Measurements from ENCODE around the gene MPPE1. TPM values are rescaled to one million over a fixed set of nuclear protein-coding genes. Genes with fewer than 3 reads are reported as not detected.

The MPPE1 gene
- total and polyA plus RNA-seq, 9 of the 15 experiments (the other 6 are each of a cell fraction or from before 2014, with no cell fraction given): 10.7 to 19.5 (median 13.3) TPM

DNA sequence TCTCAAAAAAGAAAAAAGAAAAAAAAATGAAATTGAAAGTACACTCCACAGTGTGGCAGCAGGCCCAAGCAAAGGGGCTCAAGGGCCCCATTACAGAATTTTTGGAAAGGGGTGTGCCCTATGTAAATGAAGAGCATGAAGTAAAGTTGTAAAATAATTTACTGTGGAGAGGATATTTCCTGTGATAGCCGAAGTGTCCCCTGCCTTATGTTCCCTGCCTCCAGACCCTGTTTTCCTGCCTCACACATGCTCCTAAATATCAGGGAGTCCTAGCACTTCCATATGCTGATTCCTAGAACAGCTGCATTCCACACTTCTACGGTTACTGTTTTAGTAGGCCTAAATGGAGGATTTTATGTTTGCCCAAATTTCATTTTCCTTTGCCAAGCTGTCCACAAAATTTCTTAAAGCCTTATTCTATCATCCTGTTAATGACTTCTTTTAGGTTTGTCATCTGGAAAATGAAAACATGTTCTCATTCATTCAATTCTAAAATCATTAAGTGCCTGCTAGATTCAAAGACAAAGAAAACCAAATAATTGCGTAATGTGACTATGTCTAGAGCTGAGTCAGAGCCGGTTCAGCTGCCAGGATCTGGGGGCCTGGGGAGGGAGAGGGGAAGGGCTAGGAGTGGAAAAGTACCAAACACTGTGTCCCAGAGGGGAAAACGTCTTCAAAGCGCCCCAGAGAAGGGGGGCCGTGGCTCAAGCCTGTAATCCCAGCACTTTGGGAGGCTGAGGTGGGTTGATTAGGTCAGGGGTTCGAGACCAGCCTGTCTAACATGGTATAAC lies 47.3 kb upstream of the MPPE1 start:
- Histone ChIP-seq H2AFZ (ENCODE audit: low read depth, low read length) (peak overlapping the region; percentile 89), H3K9me1 (ENCODE audit: control insufficient read depth, insufficient read depth, low read length) (no peaks in the 10 kb centered on the region), H4K20me1 (replicated peaks; ENCODE audit: control insufficient read depth, insufficient read depth, low read length) (no peaks in the 10 kb centered on the region), H3K4me3 (no peak overlapping the region), H3K9me3 (replicated peaks; ENCODE audit: control insufficient read depth, insufficient read depth, low read depth, low read length) (peaks cover 11% of the 10 kb centered on the region), H3K9ac (ENCODE audit: insufficient read depth in 1 of 2, low read depth in 2 of 2, low read length in 2 of 2) (peak overlapping the region in 1 of 2 experiments; percentile 29; a peak in 1 of 4 replicates), H3K4me1 (replicated peaks in 1 of 2; ENCODE audit: control insufficient read depth in 2 of 2, insufficient read depth in 2 of 2, low read length in 2 of 2) (peaks cover 25 to 32% of the 10 kb centered on the region in 2 experiments), H3K27ac (ENCODE audit: extremely low read depth, low read depth, low read length) (peak overlapping the region; percentile 74), H3K36me3 (ENCODE audit: control insufficient read depth, insufficient read depth, low read length) (no peaks in the 10 kb centered on the region), H3K79me2 (ENCODE audit: control insufficient read depth, insufficient read depth, low read length) (no peaks in the 10 kb centered on the region), H3K27me3 (ENCODE audit: control insufficient read depth in 2 of 2, insufficient read depth in 2 of 2, low read length in 2 of 2) (no peaks in the 10 kb centered on the region), H3K4me2 (ENCODE audit: insufficient read depth, low read length) (no peak overlapping the region)
- intact Hi-C loops (cut with micrococcal nuclease): no loop called here
- in situ Hi-C loops (cut with MboI): no loop called here
- BruUV-seq (replicated peaks): no TSS peak
- peak; percentile 77 for FAIRE-seq
- WGBS (ENCODE audit: insufficient coverage, low coverage, missing lambda C conversion rate): 29% methylated on average over 8 of the region's 8 CpGs
- POLR2A ChIA-PET: interaction anchor here (1.1 to 1.5 kb wide), 3 partner anchors 8 to 25 kb away, joined by 3 to 6 read pairs (median 3); no protein-coding TSS in a partner anchor
- peak; percentile 49; the same call in 2 of the 3 replicates for ATAC-seq
- peak; percentile 29 to 64 (median 42) for DNase-seq (ENCODE audit: extremely low read depth in 1 of 4, low spot score in 3 of 4)
- CTCF ChIA-PET (ENCODE audit: low intra/inter-chr PET ratio): no interaction called here
- peak; percentile 46; the same call in 1 of the 2 replicates for TF ChIP-seq SMAD4 (CRISPR knock-in tag; conservative IDR thresholded peaks at IDR 0.05)
- no peak for TF ChIP-seq BMI1 (IDR thresholded peaks at IDR 0.05; ENCODE audit: low read length)
- 0 out of 2 replicates have a peak, but pooled peaks have one; percentile 48 for TF ChIP-seq ADNP (tag; IDR thresholded peaks at IDR 0.05)
- TF ChIP-seq, protein P1, sequence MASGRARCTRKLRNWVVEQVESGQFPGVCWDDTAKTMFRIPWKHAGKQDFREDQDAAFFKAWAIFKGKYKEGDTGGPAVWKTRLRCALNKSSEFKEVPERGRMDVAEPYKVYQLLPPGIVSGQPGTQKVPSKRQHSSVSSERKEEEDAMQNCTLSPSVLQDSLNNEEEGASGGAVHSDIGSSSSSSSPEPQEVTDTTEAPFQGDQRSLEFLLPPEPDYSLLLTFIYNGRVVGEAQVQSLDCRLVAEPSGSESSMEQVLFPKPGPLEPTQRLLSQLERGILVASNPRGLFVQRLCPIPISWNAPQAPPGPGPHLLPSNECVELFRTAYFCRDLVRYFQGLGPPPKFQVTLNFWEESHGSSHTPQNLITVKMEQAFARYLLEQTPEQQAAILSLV (tag; IDR thresholded peaks at IDR 0.05): peak; percentile 70; the same call in 1 of the 2 replicates
- no peak for TF ChIP-seq STAT5B (CRISPR knock-in tag; IDR thresholded peaks at IDR 0.05)
- peak; percentile 69; the same call in 1 of the 2 replicates for TF ChIP-seq JUND (IDR thresholded peaks at IDR 0.05; ENCODE audit: borderline replicate concordance, low read depth, low read length)
- no peak; the same call in 2 of the 3 replicates for TF ChIP-seq JUND (tag; IDR thresholded peaks at IDR 0.05; ENCODE audit: borderline replicate concordance, low read depth, low read length)
- peak; percentile 52 for TF ChIP-seq FOSL1 (tag; conservative IDR thresholded peaks at IDR 0.05)
- peak; percentile 64 for TF ChIP-seq DACH1 (IDR thresholded peaks at IDR 0.05; ENCODE audit: partially characterized antibody)
- no peak for TF ChIP-seq C11orf30 (IDR thresholded peaks at IDR 0.05; ENCODE audit: low read depth)
- TF ChIP-seq SMARCA4 (IDR thresholded peaks at IDR 0.05): peak; percentile 68
- TF ChIP-seq FOXJ3 (CRISPR knock-in tag; IDR thresholded peaks at IDR 0.05): no peak
- TF ChIP-seq KLF6 (CRISPR knock-in tag; IDR thresholded peaks at IDR 0.05; ENCODE audit: borderline replicate concordance): no peak
- TF ChIP-seq JUN (IDR thresholded peaks at IDR 0.05; ENCODE audit: borderline replicate concordance, low read depth, low read length): peak; percentile 34; the same call in 1 of the 2 replicates
- no peak for TF ChIP-seq JUN (CRISPR knock-in tag; IDR thresholded peaks at IDR 0.05; ENCODE audit: borderline replicate concordance)
- peak; percentile 54; the same call in 1 of the 2 replicates for TF ChIP-seq CEBPG (CRISPR knock-in tag; IDR thresholded peaks at IDR 0.05)
- TF ChIP-seq CEBPG (tag; conservative IDR thresholded peaks at IDR 0.05 in 1 of 2, IDR thresholded peaks at IDR 0.05 in 1 of 2): peak; percentile 81 to 87
- TF ChIP-seq TRIM24 (IDR thresholded peaks at IDR 0.05): peak; percentile 85 to 90
- TF ChIP-seq SMARCC2 (IDR thresholded peaks at IDR 0.05; ENCODE audit: low read depth): no peak
- TF ChIP-seq DPF2 (IDR thresholded peaks at IDR 0.05): peak; percentile 69
- no peak for TF ChIP-seq ZFP36 (IDR thresholded peaks at IDR 0.05; ENCODE audit: low read depth, low read length, partially characterized antibody)
- no peak for TF ChIP-seq RBM39 (optimal IDR thresholded peaks at IDR 0.05; ENCODE audit: low read depth, low read length)
- TF ChIP-seq ARID1B (IDR thresholded peaks at IDR 0.05): peak; percentile 50
